Measurements from ENCODE around the gene HSDL2.

- TF ChIP-seq CTCF (IDR thresholded peaks at IDR 0.05; ENCODE audit: insufficient read depth, low read depth, low read length) (no peak), EZH2 (IDR thresholded peaks at IDR 0.05; ENCODE audit: insufficient read depth, low read length) (no peak)
These were observed 99.3 kb downstream of the HSDL2 start for GRCh38 chr9:112479221-112479620.
